ENCODE measurements around the gene LIME1. TPM values are rescaled to one million over a fixed set of nuclear protein-coding genes. Genes with fewer than 3 reads are reported as not detected.

Gene LIME1
- total and polyA plus RNA-seq, 9 of the 15 experiments (the other 6 are each of a cell fraction or from before 2014, with no cell fraction given) = 0.11 to 17.1 (median 2.8) TPM; not detected in 2

DNA sequence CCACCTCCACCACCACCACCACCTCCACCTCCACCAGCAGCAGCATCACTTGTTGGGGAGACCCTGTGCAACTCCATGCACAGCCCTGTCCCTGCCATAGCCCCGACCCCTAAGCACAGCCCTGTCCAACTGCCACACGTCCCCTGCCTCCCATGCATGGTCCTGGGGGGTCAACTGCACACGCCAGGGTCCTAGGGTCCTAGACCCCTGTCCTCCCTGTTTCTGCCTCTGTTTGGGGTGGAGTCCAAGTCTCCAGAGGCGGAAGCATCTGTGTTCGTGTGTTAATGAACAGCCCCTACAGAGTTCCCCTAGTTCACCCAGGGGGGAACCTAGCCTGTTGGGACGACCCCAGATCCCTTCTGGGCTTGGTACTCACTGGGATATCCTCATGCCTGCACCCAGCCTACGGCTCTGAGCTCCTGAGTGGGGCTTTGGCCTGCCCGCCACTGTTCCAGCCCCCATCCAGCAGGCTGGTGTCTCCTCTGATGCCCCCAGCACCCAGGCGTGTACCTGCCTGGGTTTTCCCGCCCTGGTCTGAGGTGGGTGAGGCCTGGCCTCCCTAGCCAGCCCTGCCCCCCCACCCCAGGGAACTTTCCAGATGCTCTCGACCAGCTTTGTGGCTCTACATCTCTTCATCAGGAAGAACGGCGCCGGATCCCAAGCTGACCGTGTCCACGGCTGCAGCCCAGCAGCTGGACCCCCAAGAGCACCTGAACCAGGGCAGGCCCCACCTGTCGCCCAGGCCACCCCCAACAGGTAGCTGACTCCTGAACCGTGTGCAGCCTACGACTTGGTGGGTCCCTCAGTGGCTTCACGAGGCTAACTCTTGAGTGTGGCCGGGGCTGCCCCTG, 42.5 kb upstream of the LIME1 start:
- H3K4me2 ChIP-seq (ENCODE audit: insufficient read depth, low read length) = no peak overlapping the region
- H3K79me2 ChIP-seq (ENCODE audit: control insufficient read depth, insufficient read depth, low read length) = no peaks in the 10 kb centered on the region
- in situ Hi-C loops (cut with MboI) (no loop called here), intact Hi-C loops (cut with micrococcal nuclease) (no loop called here)
- 94% methylated on average over 18 of the region's 21 CpGs for WGBS (ENCODE audit: insufficient coverage, low coverage, missing lambda C conversion rate)
- no peak for DNase-seq (ENCODE audit: extremely low read depth in 1 of 4, low spot score in 3 of 4)
- ChIA-PET POLR2A (no interaction called here), CTCF (ENCODE audit: low intra/inter-chr PET ratio) (interaction anchor here (0.6 kb wide), 1 partner anchor 127 kb away, joined by 3 read pairs; no protein-coding TSS in a partner anchor)
- H3K4me3 ChIP-seq = no peak overlapping the region
- FAIRE-seq = no peak
- no peaks in the 10 kb centered on the region; the same call in 1 of the 2 replicates for H4K20me1 ChIP-seq (replicated peaks; ENCODE audit: control insufficient read depth, insufficient read depth, low read length)
- peaks cover 2 to 74% of the 10 kb centered on the region in 2 experiments; a peak in 3 of 5 replicates for H3K4me1 ChIP-seq (replicated peaks in 1 of 2; ENCODE audit: control insufficient read depth in 2 of 2, insufficient read depth in 2 of 2, low read length in 2 of 2)
- H3K9me3 ChIP-seq (replicated peaks; ENCODE audit: control insufficient read depth, insufficient read depth, low read depth, low read length) = no peaks in the 10 kb centered on the region
- BruUV-seq (replicated peaks) = no TSS peak
- H3K27ac ChIP-seq (ENCODE audit: extremely low read depth, low read depth, low read length) = no peak overlapping the region
- no peak overlapping the region for H2AFZ ChIP-seq (ENCODE audit: low read depth, low read length)
- 0 out of 4 replicates have a peak overlapping the region, but pooled peaks of 1 of the 2 experiments have one; percentile 17 for H3K9ac ChIP-seq (ENCODE audit: insufficient read depth in 1 of 2, low read depth in 2 of 2, low read length in 2 of 2)
- ATAC-seq = no peak
- no peaks in the 10 kb centered on the region for H3K27me3 ChIP-seq (ENCODE audit: control insufficient read depth in 2 of 2, insufficient read depth in 2 of 2, low read length in 2 of 2)
- H3K9me1 ChIP-seq (ENCODE audit: control insufficient read depth, insufficient read depth, low read length) = no peaks in the 10 kb centered on the region
- H3K36me3 ChIP-seq (ENCODE audit: control insufficient read depth, insufficient read depth, low read length) = peaks cover 37% of the 10 kb centered on the region; the same call in 2 of the 3 replicates
- TF ChIP-seq RBM22 (IDR thresholded peaks at IDR 0.05; ENCODE audit: low read depth, low read length, poor library complexity, severe bottlenecking) (peak; percentile 43), ZNF354B (CRISPR knock-in tag; IDR thresholded peaks at IDR 0.05) (no peak), KLF16 (IDR thresholded peaks at IDR 0.05) (no peak), XRCC5 (IDR thresholded peaks at IDR 0.05; ENCODE audit: low read depth, low read length) (no peak), KLF13 (tag; IDR thresholded peaks at IDR 0.05; ENCODE audit: borderline replicate concordance, low read depth) (no peak), ZNF583 (CRISPR knock-in tag; IDR thresholded peaks at IDR 0.05) (no peak), RBM14 (IDR thresholded peaks at IDR 0.05; ENCODE audit: borderline replicate concordance, insufficient read depth, low read depth, low read length) (no peak), NUFIP1 (IDR thresholded peaks at IDR 0.05; ENCODE audit: partially characterized antibody) (no peak), CCNT2 (IDR thresholded peaks at IDR 0.05; ENCODE audit: borderline replicate concordance, extremely low read depth, insufficient read length, low read depth, low read length) (no peak), SAFB2 (IDR thresholded peaks at IDR 0.05; ENCODE audit: borderline replicate concordance, low read depth, low read length, severe bottlenecking) (no peak), YBX1 (IDR thresholded peaks at IDR 0.05) (no peak), PHB2 (IDR thresholded peaks at IDR 0.05; ENCODE audit: low read depth) (no peak), HDAC3 (IDR thresholded peaks at IDR 0.05; ENCODE audit: borderline replicate concordance, partially characterized antibody) (no peak), ZFX (CRISPR knock-in tag; IDR thresholded peaks at IDR 0.05) (no peak)
- TF ChIP-seq, protein P1, sequence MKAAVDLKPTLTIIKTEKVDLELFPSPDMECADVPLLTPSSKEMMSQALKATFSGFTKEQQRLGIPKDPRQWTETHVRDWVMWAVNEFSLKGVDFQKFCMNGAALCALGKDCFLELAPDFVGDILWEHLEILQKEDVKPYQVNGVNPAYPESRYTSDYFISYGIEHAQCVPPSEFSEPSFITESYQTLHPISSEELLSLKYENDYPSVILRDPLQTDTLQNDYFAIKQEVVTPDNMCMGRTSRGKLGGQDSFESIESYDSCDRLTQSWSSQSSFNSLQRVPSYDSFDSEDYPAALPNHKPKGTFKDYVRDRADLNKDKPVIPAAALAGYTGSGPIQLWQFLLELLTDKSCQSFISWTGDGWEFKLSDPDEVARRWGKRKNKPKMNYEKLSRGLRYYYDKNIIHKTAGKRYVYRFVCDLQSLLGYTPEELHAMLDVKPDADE (conservative IDR thresholded peaks at IDR 0.05; ENCODE audit: control insufficient read depth, low read depth, low read length) = 0 out of 2 replicates have a peak, but pooled peaks have one; percentile 12
- TF ChIP-seq, protein P2, sequence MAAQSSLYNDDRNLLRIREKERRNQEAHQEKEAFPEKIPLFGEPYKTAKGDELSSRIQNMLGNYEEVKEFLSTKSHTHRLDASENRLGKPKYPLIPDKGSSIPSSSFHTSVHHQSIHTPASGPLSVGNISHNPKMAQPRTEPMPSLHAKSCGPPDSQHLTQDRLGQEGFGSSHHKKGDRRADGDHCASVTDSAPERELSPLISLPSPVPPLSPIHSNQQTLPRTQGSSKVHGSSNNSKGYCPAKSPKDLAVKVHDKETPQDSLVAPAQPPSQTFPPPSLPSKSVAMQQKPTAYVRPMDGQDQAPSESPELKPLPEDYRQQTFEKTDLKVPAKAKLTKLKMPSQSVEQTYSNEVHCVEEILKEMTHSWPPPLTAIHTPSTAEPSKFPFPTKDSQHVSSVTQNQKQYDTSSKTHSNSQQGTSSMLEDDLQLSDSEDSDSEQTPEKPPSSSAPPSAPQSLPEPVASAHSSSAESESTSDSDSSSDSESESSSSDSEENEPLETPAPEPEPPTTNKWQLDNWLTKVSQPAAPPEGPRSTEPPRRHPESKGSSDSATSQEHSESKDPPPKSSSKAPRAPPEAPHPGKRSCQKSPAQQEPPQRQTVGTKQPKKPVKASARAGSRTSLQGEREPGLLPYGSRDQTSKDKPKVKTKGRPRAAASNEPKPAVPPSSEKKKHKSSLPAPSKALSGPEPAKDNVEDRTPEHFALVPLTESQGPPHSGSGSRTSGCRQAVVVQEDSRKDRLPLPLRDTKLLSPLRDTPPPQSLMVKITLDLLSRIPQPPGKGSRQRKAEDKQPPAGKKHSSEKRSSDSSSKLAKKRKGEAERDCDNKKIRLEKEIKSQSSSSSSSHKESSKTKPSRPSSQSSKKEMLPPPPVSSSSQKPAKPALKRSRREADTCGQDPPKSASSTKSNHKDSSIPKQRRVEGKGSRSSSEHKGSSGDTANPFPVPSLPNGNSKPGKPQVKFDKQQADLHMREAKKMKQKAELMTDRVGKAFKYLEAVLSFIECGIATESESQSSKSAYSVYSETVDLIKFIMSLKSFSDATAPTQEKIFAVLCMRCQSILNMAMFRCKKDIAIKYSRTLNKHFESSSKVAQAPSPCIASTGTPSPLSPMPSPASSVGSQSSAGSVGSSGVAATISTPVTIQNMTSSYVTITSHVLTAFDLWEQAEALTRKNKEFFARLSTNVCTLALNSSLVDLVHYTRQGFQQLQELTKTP (IDR thresholded peaks at IDR 0.05; ENCODE audit: low read depth in 1 of 2, partially characterized antibody in 2 of 2) = no peak
